ENCODE data around the gene BLOC1S5. TPM values are rescaled to one million over a fixed set of nuclear protein-coding genes. Genes with fewer than 3 reads are reported as not detected.
A peak's percentile ranks its signal among the peaks of the same experiment; 100 is the strongest.

Gene BLOC1S5
- total RNA-seq, 1 experiment from 2014 or later = 15.0 TPM

DNA sequence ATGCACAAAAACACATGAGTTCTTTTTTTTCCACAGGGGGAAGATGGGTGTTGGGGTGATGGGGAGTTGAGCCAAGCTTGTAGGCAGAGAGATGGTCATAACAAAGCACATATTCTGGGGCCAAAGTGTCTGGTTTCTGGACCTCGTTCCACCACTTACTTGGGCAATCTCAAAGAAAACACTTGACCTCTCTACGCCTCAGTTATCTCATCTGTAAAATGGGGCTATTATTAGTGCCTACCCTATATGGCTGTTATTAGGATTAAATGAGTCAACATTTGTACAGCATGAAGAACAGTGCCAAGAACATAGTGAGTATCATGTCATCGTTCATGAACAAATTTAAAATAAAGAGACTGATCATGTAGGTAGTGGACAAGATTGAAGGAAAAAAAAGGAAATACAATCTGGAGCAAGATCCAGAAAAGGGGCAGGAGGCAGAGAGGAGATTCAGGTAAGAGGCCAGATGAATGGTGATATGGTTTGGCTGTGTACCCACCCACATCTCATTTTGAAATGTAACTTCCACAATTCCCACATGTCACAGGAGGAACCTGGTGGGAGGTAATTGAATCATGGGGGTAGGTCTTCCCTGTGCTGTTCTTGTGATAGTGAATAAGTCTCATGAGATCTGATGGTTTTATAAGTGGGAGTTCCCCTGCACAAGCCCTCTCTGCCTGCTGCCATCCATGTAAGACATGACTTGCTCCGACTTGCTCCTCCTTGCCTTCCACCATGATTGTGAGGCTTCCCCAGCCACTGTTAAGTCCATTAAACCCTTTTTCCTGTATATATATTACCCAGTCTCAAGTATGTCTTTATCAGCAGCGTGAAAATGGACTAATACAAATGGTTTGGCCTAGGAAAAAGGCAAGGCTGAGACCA is 23.9 kb upstream of the BLOC1S5 start:
- TF ChIP-seq CTCF (IDR thresholded peaks at IDR 0.05; ENCODE audit: insufficient read depth in 1 of 2, low read depth in 1 of 2, low read length in 1 of 2, severe bottlenecking in 1 of 2, unreplicated experiment in 1 of 2) = no peak
- peaks cover 22% of the 10 kb centered on the region for H3K9me3 Mint-ChIP-seq (ENCODE audit: unreplicated experiment)
- intact Hi-C loops (cut with micrococcal nuclease; ENCODE audit: unreplicated experiment) = no loop called here
- ChIA-PET CTCF (no interaction called here), POLR2A (no interaction called here)
- Histone ChIP-seq H3K27me3 (replicated peaks; ENCODE audit: control insufficient read depth, insufficient read depth, low read length) (no peaks in the 10 kb centered on the region), H3K36me3 (ENCODE audit: control insufficient read depth, insufficient read depth, low read length) (0 out of 2 replicates have a peak, but pooled peaks cover 2% of the 10 kb centered on the region), H3K4me3 (ENCODE audit: low read depth, low read length) (no peak overlapping the region), H3K4me1 (peaks cover 29% of the 10 kb centered on the region), H3K9me3 (peaks cover 3% of the 10 kb centered on the region; the same call in 1 of the 2 replicates)
- BruUV-seq (replicated peaks) = no TSS peak
- DNase-seq = no peak
- H3K27me3 Mint-ChIP-seq (ENCODE audit: insufficient read depth, unreplicated experiment) = no peaks in the 10 kb centered on the region
- no peak overlapping the region for H3K4me3 Mint-ChIP-seq (ENCODE audit: unreplicated experiment)
- peaks cover 69% of the 10 kb centered on the region for H3K36me3 Mint-ChIP-seq (ENCODE audit: insufficient read depth, unreplicated experiment)
- no peak overlapping the region for H3K27ac Mint-ChIP-seq (ENCODE audit: unreplicated experiment)
- peaks cover 14% of the 10 kb centered on the region for H3K4me1 Mint-ChIP-seq (ENCODE audit: low read depth, unreplicated experiment)

GRCh38 chr6:8086755-8087306 is 22.6 kb upstream of the BLOC1S5 start:
- Mint-ChIP-seq H3K36me3 (ENCODE audit: insufficient read depth, unreplicated experiment) (peaks cover 58% of the 10 kb centered on the region), H3K4me3 (ENCODE audit: unreplicated experiment) (peak overlapping the region; percentile 10), H3K9me3 (ENCODE audit: unreplicated experiment) (peaks cover 22% of the 10 kb centered on the region), H3K27me3 (ENCODE audit: insufficient read depth, unreplicated experiment) (no peaks in the 10 kb centered on the region), H3K27ac (ENCODE audit: unreplicated experiment) (no peak overlapping the region), H3K4me1 (ENCODE audit: low read depth, unreplicated experiment) (peaks cover 23% of the 10 kb centered on the region)
- Histone ChIP-seq H3K4me3 (ENCODE audit: low read depth, low read length) (no peak overlapping the region), H3K9me3 (peaks cover 3% of the 10 kb centered on the region; the same call in 1 of the 2 replicates), H3K36me3 (ENCODE audit: control insufficient read depth, insufficient read depth, low read length) (0 out of 2 replicates have a peak, but pooled peaks cover 2% of the 10 kb centered on the region), H3K4me1 (peaks cover 40% of the 10 kb centered on the region), H3K27me3 (replicated peaks; ENCODE audit: control insufficient read depth, insufficient read depth, low read length) (no peaks in the 10 kb centered on the region)
- DNase-seq = no peak
- ChIA-PET POLR2A (no interaction called here), CTCF (no interaction called here)
- intact Hi-C loops (cut with micrococcal nuclease; ENCODE audit: unreplicated experiment) = no loop called here
- no peak for TF ChIP-seq CTCF (IDR thresholded peaks at IDR 0.05; ENCODE audit: insufficient read depth in 1 of 2, low read depth in 1 of 2, low read length in 1 of 2, severe bottlenecking in 1 of 2, unreplicated experiment in 1 of 2)
- no TSS peak for BruUV-seq (replicated peaks)

- H3K4me3 ChIP-seq (ENCODE audit: low read depth, low read length) = no peak overlapping the region
- no peaks in the 10 kb centered on the region for H3K36me3 ChIP-seq (ENCODE audit: control insufficient read depth, insufficient read depth, low read length)
- DNase-seq = peak; percentile 50 to 58
- peaks cover 36% of the 10 kb centered on the region for H3K4me1 Mint-ChIP-seq (ENCODE audit: low read depth, unreplicated experiment)
- POLR2A ChIA-PET = interaction anchor here (0.6 kb wide), 1 partner anchor 17 kb away, joined by 4 read pairs; the partner anchor contains the start of gene EEF1E1
- H3K4me1 ChIP-seq = peaks cover 56% of the 10 kb centered on the region
- BruUV-seq (replicated peaks) = no TSS peak
- no peak overlapping the region for H3K4me3 Mint-ChIP-seq (ENCODE audit: unreplicated experiment)
- CTCF ChIA-PET = no interaction called here
- peaks cover 48% of the 10 kb centered on the region for H3K36me3 Mint-ChIP-seq (ENCODE audit: insufficient read depth, unreplicated experiment)
- intact Hi-C loops (cut with micrococcal nuclease; ENCODE audit: unreplicated experiment) = no loop called here
- no peak overlapping the region for H3K27ac Mint-ChIP-seq (ENCODE audit: unreplicated experiment)
- no peaks in the 10 kb centered on the region for H3K27me3 ChIP-seq (replicated peaks; ENCODE audit: control insufficient read depth, insufficient read depth, low read length)
- H3K9me3 ChIP-seq = peaks cover 3% of the 10 kb centered on the region; the same call in 1 of the 2 replicates
- peaks cover 22% of the 10 kb centered on the region for H3K9me3 Mint-ChIP-seq (ENCODE audit: unreplicated experiment)
- TF ChIP-seq CTCF (IDR thresholded peaks at IDR 0.05; ENCODE audit: insufficient read depth in 1 of 2, low read depth in 1 of 2, low read length in 1 of 2, severe bottlenecking in 1 of 2, unreplicated experiment in 1 of 2) = no peak
- H3K27me3 Mint-ChIP-seq (ENCODE audit: insufficient read depth, unreplicated experiment) = no peaks in the 10 kb centered on the region
Measured at GRCh38 chr6:8085053-8085511, 20.9 kb upstream of the BLOC1S5 start.
